Bone marrow (tissue), 2 donors: ENCODE measurements around the gene PDLIM4.
A peak's percentile ranks its signal among the peaks of the same experiment; 100 is the strongest.

ENCODE experiments used
- DNase-seq, 2 donors: peaks; one replicate each; lab custom pipeline; 2025; lab: John Stamatoyannopoulos, UW

The PDLIM4 gene

DNA sequence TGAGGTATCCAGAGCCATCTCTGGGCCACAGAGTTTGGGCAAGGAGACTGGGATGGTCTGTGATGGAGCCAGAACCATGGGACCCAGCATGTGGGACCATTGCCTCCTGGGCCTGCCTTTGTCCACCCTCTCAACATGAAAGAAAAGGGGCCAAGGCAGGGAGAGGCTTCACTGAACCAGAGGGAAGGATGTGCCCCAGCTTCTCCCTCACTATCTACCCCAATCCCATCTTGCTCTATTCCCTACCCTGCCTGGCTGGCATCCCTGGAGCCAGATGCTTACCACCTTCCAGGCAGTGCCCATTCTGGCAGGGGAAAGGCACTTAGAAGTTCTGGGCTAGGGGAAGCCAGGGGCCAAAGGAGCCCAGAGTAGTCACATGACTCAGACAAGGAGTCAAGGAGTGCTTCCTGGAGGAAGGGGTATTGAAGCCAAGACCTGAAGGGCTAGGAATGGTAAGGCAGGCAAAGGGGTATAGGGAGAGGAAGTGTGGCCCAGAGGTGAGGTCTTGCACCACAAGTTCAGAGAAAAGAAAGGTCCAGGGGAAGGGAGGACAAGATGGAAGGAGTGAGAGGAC is 9.8 kb downstream of the PDLIM4 start:
- no peak for DNase-seq

- DNase-seq, result no peak
These were observed 10.7 kb downstream of the PDLIM4 start for GRCh38 chr5:132267931-132268768.

DNA sequence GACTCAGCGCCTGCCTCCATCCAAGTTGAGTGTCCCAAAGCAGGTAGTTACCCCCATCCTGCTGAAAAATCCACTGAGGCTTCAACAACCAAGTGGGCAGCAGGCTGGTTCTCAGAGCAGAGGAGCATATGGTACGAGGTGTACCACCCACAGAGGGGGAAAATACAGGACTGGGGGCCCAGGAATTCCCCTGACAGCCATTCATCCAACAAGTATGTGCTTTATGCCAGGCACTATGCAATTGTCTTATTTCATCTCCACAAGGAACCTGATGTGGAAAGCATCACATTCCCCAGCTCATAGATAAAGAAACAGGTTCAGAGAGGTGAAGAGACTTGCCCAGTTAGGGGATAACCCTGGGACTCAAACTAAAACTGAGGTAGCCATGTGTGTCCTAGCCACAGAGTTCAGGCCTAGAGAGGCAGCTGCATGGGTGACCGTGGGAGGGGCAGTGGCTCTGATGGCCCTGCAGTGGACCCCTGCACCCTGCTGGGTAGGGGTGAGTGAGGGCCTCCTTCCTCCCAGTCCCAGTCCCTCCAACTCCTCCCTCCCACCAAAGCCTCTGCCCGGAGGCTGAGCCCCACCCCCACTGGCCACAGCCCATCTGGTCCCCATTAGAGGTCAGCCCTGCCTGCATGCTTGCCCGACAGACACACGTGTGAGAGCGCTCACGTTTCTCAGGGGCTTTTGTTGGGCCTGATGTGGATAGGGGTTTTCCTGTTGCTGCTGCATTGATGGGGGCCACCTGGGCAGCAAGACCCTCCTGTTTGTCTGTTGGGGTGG is 11.5 kb downstream of the PDLIM4 start:
- DNase-seq, result no peak

- no peak for DNase-seq
These were observed 12.3 kb downstream of the PDLIM4 start for GRCh38 chr5:132269635-132270334.

DNA sequence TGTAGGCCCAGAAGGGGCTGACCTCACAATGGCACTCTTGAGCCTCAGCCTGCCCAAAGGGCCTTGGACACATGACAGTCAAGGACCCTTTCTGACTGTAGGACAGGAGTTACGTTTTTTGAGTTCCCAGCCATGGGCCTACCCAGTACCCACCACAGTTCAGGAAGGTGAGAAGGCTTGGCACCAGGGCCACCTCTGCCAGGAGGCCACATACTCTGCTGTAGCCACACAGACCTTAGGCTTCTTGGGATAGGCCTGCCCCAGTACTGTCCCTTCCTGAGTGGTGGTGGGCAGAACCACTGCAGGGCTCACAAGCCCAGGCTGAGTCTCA is 12.8 kb downstream of the PDLIM4 start:
- no peak for DNase-seq

DNA sequence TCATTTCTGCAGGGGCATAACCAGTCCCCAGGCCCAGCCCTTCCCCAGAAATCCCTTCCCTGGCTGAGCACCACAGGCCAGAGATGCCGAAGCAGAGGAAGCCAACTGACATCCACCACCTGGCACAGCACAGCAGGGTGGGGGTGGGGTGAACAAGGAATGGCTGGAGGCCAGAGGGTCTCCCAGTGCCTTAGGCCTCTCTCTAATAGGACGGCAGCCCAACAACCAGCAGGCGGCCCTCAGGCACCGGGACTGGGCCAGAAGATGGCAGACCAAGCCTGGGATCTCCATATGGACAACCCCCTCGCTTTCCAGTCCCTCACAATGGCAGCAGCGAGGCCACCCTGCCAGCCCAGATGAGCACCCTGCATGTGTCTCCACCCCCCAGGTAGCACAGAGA is 13.2 kb downstream of the PDLIM4 start:
- DNase-seq, result no peak

GRCh38 chr5:132271251-132272246 is 14.1 kb downstream of the PDLIM4 start:
- DNase-seq, result no peak

GRCh38 chr5:132272311-132273210 is 15.1 kb downstream of the PDLIM4 start:
- DNase-seq, result peak; percentile 43 to 71

DNA sequence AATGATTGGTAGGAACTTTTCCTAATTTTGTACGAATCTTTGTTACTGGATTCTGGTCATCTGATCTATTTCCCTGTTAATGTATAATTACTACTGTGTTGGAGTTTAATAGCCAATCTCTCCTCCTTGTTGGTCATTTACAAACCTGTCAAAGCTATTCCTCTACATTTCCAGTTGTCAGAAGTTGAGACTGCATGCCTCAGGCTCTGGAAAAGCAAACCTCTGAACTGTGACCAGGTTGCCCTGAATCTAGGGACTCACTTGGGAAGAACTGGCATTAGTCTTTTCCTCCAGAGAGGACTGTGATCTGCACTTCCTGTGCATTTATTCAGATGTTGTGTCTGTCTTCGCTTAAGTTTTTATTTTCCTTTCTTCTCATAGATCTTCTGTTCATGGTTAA is 16.1 kb downstream of the PDLIM4 start:
- DNase-seq, result no peak

DNA sequence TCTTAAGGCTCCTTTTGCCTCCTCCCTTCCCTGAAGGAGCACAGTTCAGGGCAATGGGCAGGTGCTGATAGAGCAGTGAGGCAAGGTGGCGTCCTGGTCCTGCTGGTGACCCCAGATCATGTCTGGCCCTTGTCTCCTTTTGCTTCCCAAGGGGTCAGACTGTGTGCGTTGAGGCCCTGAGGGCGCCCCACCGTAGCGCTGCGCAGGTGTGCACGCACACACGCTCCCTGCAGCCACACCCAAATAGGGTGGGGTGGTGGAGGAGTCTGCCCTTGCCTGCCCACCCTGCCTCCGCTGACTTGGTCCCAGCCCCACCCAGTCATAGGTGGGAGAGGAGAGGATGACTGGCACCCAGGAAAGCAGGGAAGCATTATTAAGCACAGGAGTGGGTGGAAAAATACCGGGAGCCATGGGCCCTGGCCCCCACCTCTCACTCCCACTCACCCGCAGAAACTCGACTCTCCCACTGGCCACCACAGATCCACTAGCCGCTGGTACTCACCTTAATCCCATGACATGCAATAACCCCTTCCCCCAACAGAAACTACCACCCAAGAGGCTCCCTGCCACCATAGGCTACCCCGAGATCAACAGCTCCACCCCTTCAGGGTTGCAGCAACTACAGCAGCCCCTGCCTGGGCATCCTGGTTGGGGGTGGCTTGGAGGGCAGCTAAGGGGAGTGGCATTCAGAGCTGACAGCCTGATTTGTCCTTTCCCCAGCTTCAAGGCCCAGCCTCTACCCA is 16.7 kb downstream of the PDLIM4 start:
- DNase-seq, result no peak

DNA sequence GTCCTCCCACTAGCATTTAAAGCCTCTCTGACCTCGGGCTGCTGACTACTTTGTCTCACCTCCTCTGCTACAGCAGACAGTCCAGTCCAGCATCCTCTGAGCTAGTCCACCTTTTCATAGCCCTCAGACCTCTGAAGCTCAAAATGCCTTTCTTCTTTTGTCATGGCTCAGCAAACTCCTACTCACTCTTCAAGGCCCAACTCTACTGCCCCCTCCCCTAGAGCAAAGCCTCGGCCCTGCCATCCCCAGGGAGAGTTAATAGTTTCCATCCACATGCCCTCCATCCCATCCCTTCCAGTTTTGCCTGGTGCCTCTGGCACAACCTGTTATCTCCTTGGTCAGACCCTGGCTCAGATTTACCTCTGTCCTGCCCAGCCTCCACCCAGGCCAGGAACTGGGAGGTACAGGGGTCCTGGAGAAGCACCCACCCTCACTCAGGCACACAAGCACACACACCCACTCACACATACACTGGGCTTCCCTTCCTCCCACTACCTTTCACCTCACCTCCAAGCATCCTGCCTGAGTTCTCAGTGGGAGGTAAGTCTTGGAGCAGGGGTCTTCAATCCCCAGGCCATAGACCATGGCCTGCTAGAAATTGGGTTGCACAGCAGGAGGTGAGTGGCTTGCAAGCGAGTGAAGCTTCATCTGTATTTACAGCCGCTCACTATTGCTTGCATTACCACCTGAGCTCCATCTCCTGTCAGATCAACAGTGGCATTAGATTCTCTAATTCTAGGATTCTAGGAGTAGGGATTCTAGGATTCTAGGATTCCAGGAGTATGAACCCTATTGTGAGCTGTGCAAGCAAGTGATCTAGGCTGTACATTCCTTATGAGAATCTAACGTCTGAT is 18.1 kb downstream of the PDLIM4 start:
- no peak for DNase-seq

DNA sequence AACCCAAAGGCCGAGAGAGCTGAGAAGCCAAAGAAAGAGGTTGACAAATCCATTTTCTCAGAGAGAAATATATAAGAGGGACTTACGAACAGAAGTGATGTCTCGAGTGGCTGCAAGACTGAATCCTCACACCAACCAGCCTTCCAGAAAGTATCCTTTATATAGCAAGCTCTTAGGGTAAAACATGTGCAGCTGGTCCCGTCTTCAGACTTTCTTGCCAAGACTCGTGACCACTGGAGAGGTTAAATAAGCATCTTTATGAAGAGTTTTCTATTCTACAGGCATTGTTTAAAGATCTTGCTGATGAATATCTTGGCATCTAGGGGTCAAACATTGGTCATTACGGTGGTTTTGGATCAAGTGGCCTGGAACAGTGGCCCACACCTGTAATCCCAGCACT is 19.8 kb downstream of the PDLIM4 start:
- no peak for DNase-seq

DNA sequence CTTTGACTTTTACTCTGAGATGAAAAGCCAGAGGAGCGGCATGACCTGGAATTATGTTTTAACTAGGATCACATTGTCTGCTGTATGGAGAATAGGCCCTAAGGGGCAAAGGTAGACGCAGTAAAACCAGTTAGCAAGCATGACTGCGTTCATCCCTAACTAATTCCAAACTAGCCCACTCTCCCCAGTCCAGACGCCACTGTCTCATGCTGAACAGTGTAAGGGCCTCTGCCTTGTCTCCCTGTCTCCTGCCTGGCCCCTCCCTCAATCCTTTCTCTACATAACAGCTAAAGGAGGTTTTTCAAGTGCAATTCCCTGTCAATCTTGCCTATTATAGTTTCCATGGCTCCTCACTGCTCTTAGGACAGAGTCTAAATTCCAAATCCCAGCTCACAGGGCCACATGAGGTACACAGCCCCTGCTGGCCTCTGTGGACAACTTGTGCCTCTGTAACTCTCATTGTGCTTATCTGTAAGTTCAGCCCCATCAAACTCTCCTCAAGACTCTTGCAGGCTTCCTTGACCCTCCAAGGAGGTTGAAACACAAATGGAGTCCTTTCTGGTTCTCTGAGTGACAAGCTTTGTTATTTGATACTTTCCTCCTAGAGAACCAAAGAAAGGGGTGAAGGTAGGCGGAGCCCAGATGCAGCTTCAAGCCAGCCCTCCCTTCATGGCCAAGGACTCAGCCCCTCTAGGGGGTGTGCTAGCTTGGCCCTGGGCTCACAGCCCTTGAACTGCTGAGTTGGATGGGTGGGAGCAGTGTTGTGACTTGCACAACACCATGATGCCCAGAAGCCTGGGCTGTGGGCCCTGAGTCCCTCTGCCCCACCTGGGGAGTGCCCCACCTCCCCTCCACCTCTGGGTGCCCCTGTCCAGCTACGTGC is 20.7 kb downstream of the PDLIM4 start:
- no peak for DNase-seq

GRCh38 chr5:132279801-132280200 is 22.3 kb downstream of the PDLIM4 start:
- DNase-seq, result no peak

DNA sequence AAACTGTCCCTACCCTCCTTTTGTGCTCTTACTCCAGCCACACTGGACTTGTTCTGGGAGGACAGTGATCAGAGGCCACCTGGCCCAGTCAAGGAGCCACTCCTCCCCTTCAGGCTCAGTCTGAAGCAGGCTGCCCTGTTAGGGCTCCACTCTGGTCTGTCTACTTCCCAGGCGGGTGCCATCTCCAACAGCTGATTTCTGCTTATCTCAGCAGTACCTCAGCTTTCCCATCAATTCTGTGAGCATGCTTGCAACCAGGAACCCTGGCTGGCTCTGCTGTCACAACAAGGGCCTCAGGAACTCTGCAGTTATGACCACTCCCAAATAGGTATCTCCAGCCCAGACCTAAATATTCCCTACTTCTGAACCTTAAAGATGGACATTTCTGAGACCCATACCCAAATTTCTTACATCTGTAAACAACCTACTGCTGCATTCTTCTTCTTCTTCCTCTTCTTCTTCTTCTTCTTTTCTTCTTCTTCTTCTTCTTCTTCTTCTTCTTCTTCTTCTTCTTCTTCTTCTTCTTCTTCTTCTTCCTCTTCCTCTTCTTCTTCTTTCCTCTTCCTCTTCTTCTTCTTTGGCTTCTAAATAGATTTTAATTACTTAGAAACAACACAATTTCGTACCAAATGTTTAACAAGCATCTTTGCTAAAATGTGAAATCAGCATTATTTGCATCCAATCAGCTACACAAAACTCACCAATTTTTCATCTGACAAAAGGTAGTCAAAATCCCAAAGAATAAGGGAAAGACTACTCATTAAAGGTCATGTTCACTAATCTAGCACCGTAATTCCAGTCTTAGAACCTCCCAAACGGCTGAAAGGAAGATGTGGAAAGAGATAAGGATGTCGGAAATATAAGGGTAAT is 23.1 kb downstream of the PDLIM4 start:
- DNase-seq, result no peak

GRCh38 chr5:132281856-132282614 is 24.5 kb downstream of the PDLIM4 start:
- no peak for DNase-seq
